Measurements from ENCODE around the gene OTOGL. TPM values are rescaled to one million over a fixed set of nuclear protein-coding genes. Genes with fewer than 3 reads are reported as not detected.
A peak's percentile ranks its signal among the peaks of the same experiment; 100 is the strongest.

Gene OTOGL
- total RNA-seq, 4 donors from 2014 or later = 0.72 to 1.2 (median 0.88) TPM

- no peaks in the 10 kb centered on the region for H3K27me3 ChIP-seq
- H3K36me3 ChIP-seq = no peaks in the 10 kb centered on the region
- H3K27ac ChIP-seq = no peak overlapping the region
- no peak for DNase-seq (ENCODE audit: low spot score in 2 of 2)
- no peak overlapping the region for H3K4me3 ChIP-seq
- no peaks in the 10 kb centered on the region for H3K9me3 ChIP-seq
- no peaks in the 10 kb centered on the region for H3K4me1 ChIP-seq
- TF ChIP-seq POLR2AphosphoS5 (IDR thresholded peaks at IDR 0.05) (no peak), EP300 (IDR thresholded peaks at IDR 0.05) (no peak), CTCF (IDR thresholded peaks at IDR 0.05) (no peak), POLR2A (IDR thresholded peaks at IDR 0.05) (no peak)
Measured at GRCh38 chr12:80381121-80381520, 281.8 kb downstream of the OTOGL start.

- no peaks in the 10 kb centered on the region for H3K27me3 ChIP-seq
- TF ChIP-seq POLR2A (IDR thresholded peaks at IDR 0.05) (no peak), EP300 (IDR thresholded peaks at IDR 0.05) (no peak), POLR2AphosphoS5 (IDR thresholded peaks at IDR 0.05) (no peak), CTCF (IDR thresholded peaks at IDR 0.05) (no peak)
- H3K36me3 ChIP-seq = no peaks in the 10 kb centered on the region
- no peak for DNase-seq (ENCODE audit: low spot score in 2 of 2)
- H3K9me3 ChIP-seq = no peaks in the 10 kb centered on the region
- no peak overlapping the region for H3K27ac ChIP-seq
- no peaks in the 10 kb centered on the region for H3K4me1 ChIP-seq
- 95% methylated on average over 8 of the region's 8 CpGs for WGBS
- H3K4me3 ChIP-seq = no peak overlapping the region
Measured at GRCh38 chr12:80382254-80382653, 282.9 kb downstream of the OTOGL start.

GRCh38 chr12:80400571-80400991 lies 301.2 kb downstream of the OTOGL start:
- Histone ChIP-seq H3K27me3 (peaks cover 3% of the 10 kb centered on the region), H3K36me3 (no peaks in the 10 kb centered on the region), H3K9me3 (no peaks in the 10 kb centered on the region), H3K4me1 (no peaks in the 10 kb centered on the region), H3K27ac (no peak overlapping the region), H3K4me3 (peak overlapping the region; percentile 19)
- DNase-seq (ENCODE audit: low spot score in 2 of 2) = no peak
- TF ChIP-seq CTCF (IDR thresholded peaks at IDR 0.05) (no peak), POLR2A (IDR thresholded peaks at IDR 0.05) (no peak), EP300 (IDR thresholded peaks at IDR 0.05) (no peak), POLR2AphosphoS5 (IDR thresholded peaks at IDR 0.05) (no peak)
- WGBS = 49% methylated on average over 20 of the region's 20 CpGs

GRCh38 chr12:80401191-80401590 lies 301.9 kb downstream of the OTOGL start:
- H3K27me3 ChIP-seq = peaks cover 3% of the 10 kb centered on the region
- H3K9me3 ChIP-seq = no peaks in the 10 kb centered on the region
- H3K27ac ChIP-seq = no peak overlapping the region
- H3K4me1 ChIP-seq = no peaks in the 10 kb centered on the region
- no peaks in the 10 kb centered on the region for H3K36me3 ChIP-seq
- DNase-seq (ENCODE audit: low spot score in 2 of 2) = no peak
- 92% methylated on average over 3 of the region's 3 CpGs for WGBS
- TF ChIP-seq CTCF (IDR thresholded peaks at IDR 0.05) (no peak), EP300 (IDR thresholded peaks at IDR 0.05) (no peak), POLR2AphosphoS5 (IDR thresholded peaks at IDR 0.05) (no peak), POLR2A (IDR thresholded peaks at IDR 0.05) (no peak)
- no peak overlapping the region for H3K4me3 ChIP-seq

GRCh38 chr12:80404629-80405028 lies 305.3 kb downstream of the OTOGL start:
- 60% methylated on average over 2 of the region's 2 CpGs for WGBS
- H3K36me3 ChIP-seq = no peaks in the 10 kb centered on the region
- H3K27me3 ChIP-seq = peaks cover 3% of the 10 kb centered on the region
- H3K4me3 ChIP-seq = no peak overlapping the region
- H3K27ac ChIP-seq = no peak overlapping the region
- DNase-seq (ENCODE audit: low spot score in 2 of 2) = no peak
- TF ChIP-seq POLR2A (IDR thresholded peaks at IDR 0.05) (no peak), EP300 (IDR thresholded peaks at IDR 0.05) (no peak), CTCF (IDR thresholded peaks at IDR 0.05) (no peak), POLR2AphosphoS5 (IDR thresholded peaks at IDR 0.05) (no peak)
- H3K9me3 ChIP-seq = no peaks in the 10 kb centered on the region
- H3K4me1 ChIP-seq = no peaks in the 10 kb centered on the region

All from suprapubic skin (tissue), 4 donors.